ENCODE results near the gene LARGE1.

Gene LARGE1

DNA sequence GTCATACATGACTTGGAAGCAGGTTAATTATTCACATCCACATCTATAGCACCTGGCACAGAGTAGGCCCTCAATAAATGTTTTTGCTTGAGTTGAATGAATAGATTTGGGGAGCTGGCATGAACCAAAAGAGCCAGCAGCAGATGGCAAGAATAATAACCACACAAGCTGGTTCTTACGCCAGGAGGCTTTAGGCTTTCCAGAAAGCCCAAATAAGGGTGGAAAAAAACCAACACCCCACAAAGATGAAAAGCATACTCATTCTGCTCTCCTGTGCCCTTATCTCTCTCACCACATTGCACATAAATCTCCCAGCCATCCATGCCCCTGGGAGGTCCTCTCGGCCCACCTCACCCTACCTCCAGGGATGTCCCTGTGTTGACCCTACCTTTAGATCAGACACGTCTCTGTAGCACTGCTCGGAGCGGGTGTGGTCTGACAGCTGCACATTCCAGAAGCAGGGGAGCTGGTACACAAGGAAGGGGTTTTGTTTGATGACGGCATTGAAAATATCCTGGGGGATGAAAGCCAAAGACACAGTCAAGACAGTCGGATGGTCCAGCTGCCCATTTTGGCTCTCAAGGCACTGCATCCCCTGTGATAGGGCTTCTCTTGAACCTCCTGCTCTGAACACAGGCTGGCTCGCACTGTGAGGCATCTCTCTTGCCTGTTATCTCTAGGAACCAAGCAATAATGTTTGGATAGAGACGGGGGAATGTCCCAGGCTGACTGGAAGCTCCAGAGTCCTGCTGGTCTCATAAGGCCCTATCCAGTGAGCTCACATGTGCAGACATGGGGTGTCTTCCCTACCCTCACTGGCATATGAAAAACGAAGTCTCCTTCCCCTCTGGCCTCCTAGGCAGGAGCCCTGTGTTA lies 538.5 kb downstream of the LARGE1 start:
- Histone ChIP-seq H3K79me2 (ENCODE audit: insufficient read depth, low read length) (no peaks in the 10 kb centered on the region), H2AFZ (ENCODE audit: low read length) (no peak overlapping the region), H3K9me2 (ENCODE audit: low read depth, low read length) (no peaks in the 10 kb centered on the region), H3K4me1 (ENCODE audit: insufficient read depth, low read length, severe bottlenecking) (no peaks in the 10 kb centered on the region), H4K20me1 (ENCODE audit: insufficient read depth, low read length) (no peaks in the 10 kb centered on the region), H3K4me3 (ENCODE audit: low read depth, low read length, poor library complexity, severe bottlenecking) (no peak overlapping the region), H3K27me3 (ENCODE audit: insufficient read depth, low read length) (no peaks in the 10 kb centered on the region), H3K9ac (ENCODE audit: low read length) (no peak overlapping the region), H3F3A (ENCODE audit: insufficient read depth, low read length) (no peaks in the 10 kb centered on the region), H3K4me2 (ENCODE audit: low read length) (no peak overlapping the region), H3K36me3 (ENCODE audit: insufficient read depth, low read length) (no peaks in the 10 kb centered on the region), H3K9me3 (ENCODE audit: low read length) (no peaks in the 10 kb centered on the region), H3K27ac (ENCODE audit: low read depth, low read length, poor library complexity, severe bottlenecking) (no peak overlapping the region)
- TF ChIP-seq, protein P1, sequence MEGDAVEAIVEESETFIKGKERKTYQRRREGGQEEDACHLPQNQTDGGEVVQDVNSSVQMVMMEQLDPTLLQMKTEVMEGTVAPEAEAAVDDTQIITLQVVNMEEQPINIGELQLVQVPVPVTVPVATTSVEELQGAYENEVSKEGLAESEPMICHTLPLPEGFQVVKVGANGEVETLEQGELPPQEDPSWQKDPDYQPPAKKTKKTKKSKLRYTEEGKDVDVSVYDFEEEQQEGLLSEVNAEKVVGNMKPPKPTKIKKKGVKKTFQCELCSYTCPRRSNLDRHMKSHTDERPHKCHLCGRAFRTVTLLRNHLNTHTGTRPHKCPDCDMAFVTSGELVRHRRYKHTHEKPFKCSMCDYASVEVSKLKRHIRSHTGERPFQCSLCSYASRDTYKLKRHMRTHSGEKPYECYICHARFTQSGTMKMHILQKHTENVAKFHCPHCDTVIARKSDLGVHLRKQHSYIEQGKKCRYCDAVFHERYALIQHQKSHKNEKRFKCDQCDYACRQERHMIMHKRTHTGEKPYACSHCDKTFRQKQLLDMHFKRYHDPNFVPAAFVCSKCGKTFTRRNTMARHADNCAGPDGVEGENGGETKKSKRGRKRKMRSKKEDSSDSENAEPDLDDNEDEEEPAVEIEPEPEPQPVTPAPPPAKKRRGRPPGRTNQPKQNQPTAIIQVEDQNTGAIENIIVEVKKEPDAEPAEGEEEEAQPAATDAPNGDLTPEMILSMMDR (IDR thresholded peaks at IDR 0.05; ENCODE audit: low read length), result no peak

DNA sequence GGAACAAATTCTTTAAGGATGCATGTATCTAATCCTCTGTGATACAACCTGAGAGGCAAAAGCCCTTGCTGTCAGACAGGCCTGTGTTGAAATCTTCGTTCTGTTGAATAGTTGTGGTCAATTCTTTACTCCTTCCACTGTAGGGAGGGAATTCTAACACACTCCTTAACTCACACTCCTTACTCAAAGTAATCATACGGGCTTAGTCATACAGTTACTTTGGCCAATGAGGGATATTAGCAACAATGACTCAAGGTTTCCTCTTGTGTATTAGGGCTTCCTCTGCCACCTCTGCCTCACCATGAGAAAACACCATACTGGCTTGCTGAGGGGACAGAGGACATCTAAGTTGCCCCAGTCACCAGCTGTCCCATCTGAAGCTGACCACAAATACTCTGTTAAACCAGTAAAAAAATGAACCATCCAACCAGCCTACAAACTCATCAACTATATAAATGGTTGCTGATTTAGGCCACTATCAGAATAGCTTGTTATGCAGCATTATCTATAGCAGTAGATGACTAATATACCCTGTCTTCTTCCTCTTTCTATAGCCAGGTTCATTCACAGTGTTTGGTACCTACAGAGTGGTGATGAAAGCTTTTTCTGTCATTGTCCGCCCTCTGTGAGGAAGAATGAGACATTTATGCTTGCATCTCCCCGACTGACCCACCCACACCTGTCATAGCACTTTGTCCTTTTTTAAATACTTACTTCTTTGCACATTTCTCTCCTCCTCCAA lies 539.3 kb downstream of the LARGE1 start:
- Histone ChIP-seq H3F3A (ENCODE audit: insufficient read depth, low read length) (no peaks in the 10 kb centered on the region), H3K4me1 (ENCODE audit: insufficient read depth, low read length, severe bottlenecking) (no peaks in the 10 kb centered on the region), H3K4me3 (ENCODE audit: low read depth, low read length, poor library complexity, severe bottlenecking) (no peak overlapping the region), H3K9me2 (ENCODE audit: low read depth, low read length) (no peaks in the 10 kb centered on the region), H3K4me2 (ENCODE audit: low read length) (no peak overlapping the region), H3K9me3 (ENCODE audit: low read length) (no peaks in the 10 kb centered on the region), H2AFZ (ENCODE audit: low read length) (no peak overlapping the region), H3K36me3 (ENCODE audit: insufficient read depth, low read length) (no peaks in the 10 kb centered on the region), H3K27me3 (ENCODE audit: insufficient read depth, low read length) (no peaks in the 10 kb centered on the region), H4K20me1 (ENCODE audit: insufficient read depth, low read length) (no peaks in the 10 kb centered on the region), H3K27ac (ENCODE audit: low read depth, low read length, poor library complexity, severe bottlenecking) (no peak overlapping the region), H3K9ac (ENCODE audit: low read length) (no peak overlapping the region), H3K79me2 (ENCODE audit: insufficient read depth, low read length) (no peaks in the 10 kb centered on the region)
- TF ChIP-seq, protein P1 (IDR thresholded peaks at IDR 0.05; ENCODE audit: low read length), result no peak
- no peak for TF ChIP-seq EZH2 (IDR thresholded peaks at IDR 0.05; ENCODE audit: borderline replicate concordance, low read length)

GRCh38 chr22:33379836-33380235 lies 540.4 kb downstream of the LARGE1 start:
- no peaks in the 10 kb centered on the region for H3F3A ChIP-seq (ENCODE audit: insufficient read depth, low read length)
- no peak for TF ChIP-seq EZH2 (IDR thresholded peaks at IDR 0.05; ENCODE audit: borderline replicate concordance, low read length)
- TF ChIP-seq, protein P1 (IDR thresholded peaks at IDR 0.05; ENCODE audit: low read length), result no peak
- no peaks in the 10 kb centered on the region for H3K4me1 ChIP-seq (ENCODE audit: insufficient read depth, low read length, severe bottlenecking)
- H2AFZ ChIP-seq (ENCODE audit: low read length), result no peak overlapping the region
- H3K79me2 ChIP-seq (ENCODE audit: insufficient read depth, low read length), result no peaks in the 10 kb centered on the region
- H3K4me2 ChIP-seq (ENCODE audit: low read length), result no peak overlapping the region
- no peaks in the 10 kb centered on the region for H3K27me3 ChIP-seq (ENCODE audit: insufficient read depth, low read length)
- no peaks in the 10 kb centered on the region for H3K9me3 ChIP-seq (ENCODE audit: low read length)
- no peaks in the 10 kb centered on the region for H3K9me2 ChIP-seq (ENCODE audit: low read depth, low read length)
- no peak overlapping the region for H3K4me3 ChIP-seq (ENCODE audit: low read depth, low read length, poor library complexity, severe bottlenecking)
- no peak overlapping the region for H3K27ac ChIP-seq (ENCODE audit: low read depth, low read length, poor library complexity, severe bottlenecking)
- H3K9ac ChIP-seq (ENCODE audit: low read length), result no peak overlapping the region
- H4K20me1 ChIP-seq (ENCODE audit: insufficient read depth, low read length), result no peaks in the 10 kb centered on the region
- no peaks in the 10 kb centered on the region for H3K36me3 ChIP-seq (ENCODE audit: insufficient read depth, low read length)
